Smooth muscle cell of trachea (primary cell): ENCODE data around the gene SEMA3D. TPM values are rescaled to one million over a fixed set of nuclear protein-coding genes. Genes with fewer than 3 reads are reported as not detected.

Source experiments
- total RNA-seq: library from RNA; depleted of rRNA; stranded (reverse); fragments of >200 nt; gene quantifications from 2 replicates; pipeline ENCODE4 v1.2.1, GENCODE V29; 2014

SEMA3D gene
- total RNA-seq, result 2.6 and 2.8 TPM in 2 replicates

DNA sequence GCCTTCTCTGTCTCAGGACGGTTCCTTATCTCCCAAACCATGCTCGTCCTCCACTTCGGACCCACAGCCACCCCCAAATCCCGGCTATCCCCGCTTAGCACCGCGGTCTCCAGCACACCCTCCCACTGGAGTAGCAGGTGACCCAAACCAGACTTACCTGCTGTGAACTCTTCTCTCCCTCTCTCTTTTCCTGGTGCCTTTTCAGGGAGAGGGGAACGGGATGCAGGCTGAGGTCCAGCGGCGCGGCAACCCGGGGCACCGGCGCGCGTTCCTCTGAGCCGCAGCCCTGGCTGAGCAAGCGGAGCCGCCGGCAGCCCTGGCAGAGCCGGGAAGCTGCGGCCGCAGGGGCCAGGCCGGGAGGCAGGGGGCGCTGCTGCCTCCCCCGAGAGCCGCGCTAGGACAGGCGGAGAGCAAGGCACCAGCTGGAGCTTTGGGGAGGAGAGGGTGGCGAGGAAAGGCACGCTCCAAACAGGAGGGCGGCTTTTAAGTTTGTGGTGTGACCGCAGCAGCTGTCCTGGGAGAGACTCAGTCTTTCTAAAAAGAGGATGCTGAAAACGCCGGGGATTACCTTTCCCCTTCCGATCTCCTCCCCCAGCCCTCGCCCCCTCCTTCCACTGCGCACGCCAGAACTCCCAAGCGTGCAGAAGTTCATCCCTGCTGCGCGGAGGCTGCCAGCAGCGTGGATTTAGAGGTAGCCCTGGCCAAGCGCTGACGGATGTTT is at the start of gene SEMA3D:
SEMA3D (minus strand) TSS at position 536 of the 721 bp plus-strand sequence. CDS start 65,165 bp downstream, outside the sequence.

